CD1c-positive myeloid dendritic cell (primary cell): Measurements from ENCODE around the gene STK11.

Experiments used
- DNase-seq: peaks from one replicate; pipeline ENCODE4 v3.0.0-alpha.2; 2016; ENCODE audit errors: extremely low spot score

The STK11 gene

DNA sequence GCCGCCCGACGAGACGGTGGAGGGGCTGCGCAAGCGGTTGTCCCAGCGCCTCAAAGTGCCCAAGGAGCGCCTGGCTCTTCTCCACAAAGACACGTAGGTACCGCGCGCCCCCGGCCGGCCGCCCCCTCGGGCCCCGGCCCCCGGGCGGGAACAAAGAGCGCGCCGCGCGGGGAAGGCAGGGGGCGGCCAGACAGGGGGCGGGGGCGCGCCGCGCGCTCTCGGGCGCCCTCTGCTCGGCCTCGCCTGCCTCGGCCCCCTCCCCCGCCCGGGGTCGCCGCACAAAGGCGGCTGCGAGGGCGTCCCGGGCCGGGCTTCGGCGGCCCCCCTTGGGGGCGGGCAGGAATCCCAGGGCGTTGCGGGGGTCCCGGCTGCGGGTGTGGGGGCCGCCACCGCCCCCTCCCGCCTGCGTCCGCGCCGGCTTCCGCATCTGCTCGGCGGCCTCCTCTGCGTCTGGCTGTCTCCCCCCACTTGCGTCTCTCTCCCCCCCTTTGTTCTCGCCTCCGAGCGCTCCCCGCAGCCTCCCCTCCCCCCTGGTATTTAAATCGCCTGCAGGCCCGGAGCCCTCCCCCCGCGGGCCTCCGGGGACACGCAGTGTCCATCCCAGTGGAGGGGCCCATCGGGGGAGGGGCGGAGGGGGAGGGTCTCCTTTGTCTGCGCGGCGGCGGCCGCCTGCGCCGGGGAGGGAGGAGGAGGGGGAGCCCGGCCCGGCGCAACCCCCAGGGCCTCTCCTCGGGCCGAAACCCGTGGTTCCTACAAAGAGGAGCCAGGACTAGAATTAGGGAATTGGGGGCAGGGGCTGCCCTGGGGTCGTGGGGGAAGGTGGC is 45.1 kb downstream of the STK11 start:
- DNase-seq, result peak; percentile 53

DNA sequence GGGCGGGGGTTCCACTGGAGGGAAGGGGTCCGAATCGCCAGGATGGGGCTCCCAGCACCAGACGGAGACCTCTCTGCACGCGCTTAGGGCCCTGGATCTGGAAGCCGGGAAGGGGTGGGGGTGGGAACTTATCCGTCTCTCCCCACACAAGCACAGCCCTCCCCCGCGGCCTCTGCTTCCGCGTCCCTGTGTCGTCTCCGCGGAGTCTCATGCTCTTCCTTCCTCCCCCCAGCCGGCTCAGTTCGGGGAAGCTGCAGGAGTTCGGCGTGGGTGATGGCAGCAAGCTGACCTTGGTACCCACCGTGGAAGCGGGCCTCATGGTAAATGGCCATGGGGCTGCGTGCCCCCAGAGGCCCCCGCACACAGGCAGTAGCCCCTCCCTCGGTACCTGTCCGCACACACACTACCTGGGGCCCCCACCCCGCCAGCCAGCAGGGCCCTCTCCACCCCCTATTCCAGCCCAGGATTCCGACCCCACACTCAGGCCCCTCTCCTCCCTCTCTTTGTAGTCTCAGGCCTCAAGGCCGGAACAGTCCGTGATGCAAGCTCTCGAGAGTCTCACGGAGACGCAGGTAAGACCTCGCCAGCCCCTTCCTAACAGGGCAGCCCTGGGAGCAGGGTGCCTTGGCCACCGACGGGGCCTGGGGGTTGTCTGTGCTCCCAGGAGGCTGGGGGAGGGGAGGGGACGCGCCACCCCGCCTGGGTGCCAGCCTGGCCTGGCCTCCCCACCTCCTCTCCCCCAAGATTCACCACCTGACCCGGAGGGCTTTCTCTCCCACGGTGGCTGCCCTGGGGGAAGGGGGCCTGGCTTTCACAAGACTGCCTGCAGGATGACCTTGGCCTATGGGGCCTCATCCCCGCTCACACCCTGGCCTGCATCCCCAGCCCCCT is 46.0 kb downstream of the STK11 start:
- peak; percentile 93 for DNase-seq

DNA sequence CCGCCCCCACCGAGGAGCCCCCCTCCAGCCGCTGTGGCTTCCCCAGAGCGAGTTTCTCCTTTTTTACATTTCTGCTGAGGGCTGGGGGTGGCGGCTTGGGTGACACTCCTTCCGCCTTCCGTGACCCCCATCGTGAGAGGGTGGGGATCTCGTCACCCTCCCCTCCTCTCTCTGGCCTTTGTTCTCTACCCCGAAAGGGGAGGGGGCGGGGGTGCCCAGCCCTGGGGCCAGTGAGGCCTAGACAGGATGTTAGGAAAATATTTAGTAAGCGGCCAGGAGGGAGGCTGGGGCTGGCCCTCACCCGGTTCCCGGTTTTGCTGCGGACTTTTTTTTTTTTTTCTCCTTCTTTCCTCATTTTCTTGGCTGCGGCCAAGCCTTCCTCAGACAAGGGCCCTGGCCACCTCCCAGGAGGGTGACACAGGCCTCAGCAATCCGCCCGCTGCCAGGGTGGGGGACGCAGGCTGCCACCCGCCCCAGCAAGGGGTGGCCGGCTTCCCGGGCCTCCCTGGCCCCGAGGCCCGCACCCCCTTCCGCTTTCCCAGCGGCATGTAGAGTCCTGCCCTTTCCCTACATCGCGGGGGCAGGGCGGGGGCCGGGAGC is 46.7 kb downstream of the STK11 start:
- DNase-seq, result peak; percentile 88

DNA sequence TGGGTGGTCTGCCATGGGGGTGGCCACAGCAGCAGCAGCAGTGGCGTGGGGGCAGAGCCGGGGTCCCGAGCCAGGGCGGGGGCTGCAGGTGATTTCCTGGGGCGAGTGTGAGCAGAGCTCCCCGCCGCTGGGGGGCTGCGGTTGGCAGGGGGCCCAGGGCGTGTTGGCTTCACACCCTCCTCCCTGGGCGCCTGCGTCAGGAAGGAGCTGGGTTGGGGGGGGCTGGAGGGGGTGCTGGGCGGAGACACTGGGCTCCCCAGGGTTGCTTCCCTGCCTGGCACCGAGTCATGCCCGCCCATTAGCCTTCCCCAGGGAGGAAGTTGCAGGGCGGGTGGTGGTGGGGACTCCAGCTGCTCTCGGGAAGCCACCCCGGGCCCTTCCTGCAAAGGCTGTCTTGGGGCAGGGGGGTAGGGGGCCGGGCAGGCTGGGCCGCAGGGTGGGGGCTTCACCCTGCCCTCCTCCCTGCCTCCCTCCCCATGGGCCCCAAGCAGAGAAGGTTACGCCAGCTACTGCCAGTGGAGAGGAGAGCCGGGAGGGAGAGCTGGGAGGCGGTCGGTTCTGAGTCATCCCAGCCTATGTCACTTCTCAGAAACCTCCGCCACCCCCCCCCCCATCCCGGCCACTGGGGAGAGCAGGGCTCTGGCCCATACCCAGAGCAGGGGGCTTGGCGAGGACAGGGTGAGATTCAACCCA is 47.4 kb downstream of the STK11 start:
- DNase-seq, result peak; percentile 90

DNA sequence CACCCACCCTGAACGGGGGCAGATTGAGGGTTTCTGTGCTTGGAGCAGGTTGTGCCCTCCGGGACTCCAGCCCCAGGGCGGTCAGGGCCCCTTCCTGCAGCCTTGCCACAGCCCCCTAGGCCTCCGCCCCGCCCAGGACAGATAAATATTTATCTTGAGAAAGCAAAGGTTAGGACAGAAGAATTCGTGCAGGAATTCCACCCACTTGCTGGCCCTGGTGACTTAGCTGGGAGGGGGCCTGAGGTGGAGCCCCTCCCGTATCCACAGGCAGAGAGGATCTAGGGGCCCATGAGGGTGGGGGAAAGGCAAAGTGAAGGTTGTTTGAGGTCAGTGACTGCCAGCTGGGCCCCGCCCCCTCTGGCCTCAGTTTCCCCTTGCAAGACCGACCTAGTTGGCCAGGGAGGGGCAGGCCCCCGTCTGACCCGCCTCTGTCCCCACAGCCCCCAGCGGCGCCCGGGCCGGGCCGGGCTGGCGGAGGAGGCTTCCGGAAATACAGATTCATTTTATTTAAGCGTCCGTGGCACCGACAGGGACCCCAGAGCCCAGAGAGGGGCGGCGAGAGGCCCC is 48.0 kb downstream of the STK11 start:
- no peak for DNase-seq

DNA sequence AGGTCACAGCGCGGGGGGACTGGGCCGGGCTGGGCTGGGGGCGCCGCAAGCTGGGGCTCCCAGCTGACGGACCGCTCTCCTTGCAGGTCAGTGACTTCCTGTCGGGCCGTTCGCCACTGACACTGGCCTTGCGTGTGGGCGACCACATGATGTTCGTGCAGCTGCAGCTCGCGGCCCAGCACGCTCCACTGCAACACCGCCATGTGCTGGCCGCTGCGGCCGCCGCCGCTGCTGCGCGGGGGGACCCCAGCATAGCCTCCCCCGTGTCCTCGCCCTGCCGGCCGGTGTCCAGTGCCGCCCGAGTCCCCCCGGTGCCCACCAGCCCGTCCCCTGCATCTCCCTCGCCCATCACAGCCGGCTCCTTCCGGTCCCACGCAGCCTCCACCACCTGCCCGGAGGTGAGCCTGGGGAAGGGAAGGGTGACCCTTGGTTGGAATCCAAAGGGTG is 48.5 kb downstream of the STK11 start:
- peak; percentile 51 for DNase-seq

DNA sequence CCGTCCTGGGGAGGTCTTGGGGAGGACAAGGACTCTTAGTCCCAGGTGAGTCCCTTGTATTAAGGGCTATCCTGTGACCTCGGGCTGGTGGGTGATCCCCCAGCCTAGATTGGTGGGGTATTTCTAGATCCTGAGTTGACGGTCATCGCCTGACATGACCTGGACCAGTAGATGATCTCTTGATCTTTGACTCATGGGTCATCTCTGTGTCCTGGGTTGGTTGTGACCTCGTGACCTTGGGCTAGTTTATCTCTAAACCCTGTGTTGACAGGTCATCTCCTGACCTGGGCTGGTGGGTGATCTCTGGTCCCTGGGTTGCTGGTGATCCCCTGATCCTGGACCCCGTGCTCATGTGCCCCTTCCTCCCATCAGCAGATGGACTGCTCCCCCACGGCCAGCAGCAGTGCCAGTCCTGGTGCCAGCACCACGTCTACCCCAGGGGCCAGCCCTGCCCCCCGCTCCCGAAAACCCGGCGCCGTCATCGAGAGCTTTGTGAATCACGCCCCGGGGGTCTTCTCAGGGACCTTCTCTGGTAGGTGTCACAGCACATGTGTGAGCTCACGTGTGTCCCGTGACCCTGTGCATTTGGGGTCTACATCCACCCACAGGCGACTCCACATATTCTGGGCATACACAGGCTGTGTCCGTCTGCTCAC is 49.1 kb downstream of the STK11 start:
- no peak for DNase-seq

DNA sequence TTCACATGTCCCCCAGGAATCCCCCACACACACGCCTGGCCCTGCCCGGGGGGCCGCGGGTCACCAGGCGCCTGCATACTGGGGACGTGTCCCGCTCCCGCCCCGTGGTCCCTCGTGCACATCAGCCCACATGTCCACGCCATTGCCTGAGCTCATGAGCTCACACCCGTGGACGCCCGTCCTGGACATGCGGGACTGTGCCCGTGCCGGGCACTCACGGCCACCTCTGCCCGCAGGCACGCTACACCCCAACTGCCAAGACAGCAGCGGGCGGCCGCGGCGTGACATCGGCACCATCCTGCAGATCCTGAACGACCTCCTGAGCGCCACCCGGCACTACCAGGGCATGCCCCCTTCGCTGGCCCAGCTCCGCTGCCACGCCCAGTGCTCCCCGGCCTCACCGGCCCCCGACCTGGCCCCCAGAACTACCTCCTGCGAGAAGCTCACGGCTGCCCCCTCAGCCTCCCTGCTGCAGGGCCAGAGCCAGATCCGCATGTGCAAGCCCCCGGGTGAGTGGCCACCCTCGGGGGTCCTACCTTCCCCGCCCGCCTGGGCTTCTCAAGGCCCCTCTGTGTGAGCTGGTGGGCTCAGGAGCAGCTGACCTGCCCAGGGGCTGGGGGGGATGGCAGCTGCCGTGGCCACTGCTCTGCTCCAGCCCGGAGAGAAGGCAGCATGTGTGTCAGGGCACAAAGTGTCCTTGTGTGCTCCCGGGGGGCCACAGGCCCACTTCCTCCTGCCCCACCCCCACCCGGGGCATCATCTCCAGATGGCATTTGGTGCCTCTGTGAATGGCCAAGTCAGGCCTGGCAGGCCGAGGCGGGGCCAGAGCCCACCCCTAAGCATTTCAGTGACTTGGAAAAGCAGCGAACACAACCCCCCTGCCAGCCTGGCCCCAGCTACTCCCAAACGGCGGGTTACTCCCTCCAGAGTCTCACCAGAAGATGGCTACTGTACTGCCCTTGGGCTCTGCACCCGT is 49.9 kb downstream of the STK11 start:
- DNase-seq, result no peak

DNA sequence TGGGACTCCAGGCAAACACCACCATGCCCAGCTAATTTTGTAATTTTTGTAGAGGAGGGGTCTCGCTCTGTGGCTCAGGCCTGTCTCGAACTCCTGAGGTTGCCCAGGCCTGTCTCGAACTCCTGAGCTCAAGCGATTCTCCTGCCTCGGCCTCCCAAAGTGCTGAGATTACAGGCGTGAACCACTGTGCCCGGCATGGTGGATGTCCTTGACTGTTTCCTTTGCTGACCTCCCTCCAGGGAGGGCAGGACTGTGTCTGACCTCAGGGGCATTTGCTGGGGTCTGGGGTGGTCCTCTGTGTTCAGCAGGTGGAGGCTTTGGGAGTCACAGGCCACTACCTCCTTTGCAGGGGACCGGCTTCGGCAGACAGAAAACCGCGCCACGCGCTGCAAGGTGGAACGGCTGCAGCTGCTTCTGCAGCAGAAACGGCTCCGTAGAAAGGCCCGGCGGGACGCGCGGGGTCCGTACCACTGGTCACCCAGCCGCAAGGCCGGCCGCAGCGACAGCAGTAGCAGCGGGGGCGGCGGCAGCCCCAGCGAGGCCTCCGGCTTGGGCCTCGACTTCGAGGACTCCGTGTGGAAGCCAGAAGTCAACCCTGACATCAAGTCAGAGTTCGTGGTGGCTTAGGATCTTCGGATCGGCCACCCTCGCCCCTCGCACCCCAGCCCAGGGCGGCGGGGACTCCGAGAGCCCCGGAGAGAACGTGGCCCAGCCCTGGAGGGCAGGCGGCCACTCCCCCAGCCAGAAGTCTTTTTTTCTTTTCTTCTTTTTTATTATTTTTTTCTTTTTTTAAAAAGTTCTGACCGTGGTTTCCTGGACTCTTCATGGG is 51.3 kb downstream of the STK11 start:
- DNase-seq, result no peak

DNA sequence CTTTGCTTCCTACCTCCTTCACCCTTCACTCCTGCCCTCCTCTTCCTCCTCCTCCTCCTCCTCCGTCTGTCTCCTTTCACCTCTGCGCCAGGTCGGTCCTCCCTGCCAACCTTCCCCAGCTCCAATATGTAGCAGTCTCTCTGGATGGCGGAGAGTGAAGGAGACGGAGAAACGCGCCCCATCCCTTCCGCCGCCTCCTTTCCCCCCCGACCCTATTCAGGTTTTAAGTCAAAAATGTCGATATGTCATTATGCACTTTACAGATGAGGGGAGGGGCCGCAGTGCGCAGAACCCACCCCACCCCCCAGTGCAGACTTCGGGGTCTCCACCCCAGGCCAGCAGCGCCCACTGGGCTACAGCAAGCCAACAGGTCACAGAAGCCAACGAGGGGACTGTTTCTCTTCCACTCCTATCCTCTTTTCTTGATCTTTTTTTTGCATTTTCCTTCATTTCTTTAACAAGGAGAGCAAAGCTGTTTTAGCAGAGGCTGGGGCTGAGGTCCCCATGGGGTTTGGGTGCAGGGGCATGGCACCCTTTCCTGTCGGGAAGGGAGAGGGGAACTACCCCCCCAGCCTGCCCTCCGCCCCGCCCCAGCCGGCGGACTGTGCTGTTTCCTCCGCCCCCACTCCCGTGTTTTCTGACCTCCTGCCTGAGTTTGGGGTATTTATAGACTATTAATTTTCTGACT is 52.0 kb downstream of the STK11 start:
- DNase-seq, result peak; percentile 47

DNA sequence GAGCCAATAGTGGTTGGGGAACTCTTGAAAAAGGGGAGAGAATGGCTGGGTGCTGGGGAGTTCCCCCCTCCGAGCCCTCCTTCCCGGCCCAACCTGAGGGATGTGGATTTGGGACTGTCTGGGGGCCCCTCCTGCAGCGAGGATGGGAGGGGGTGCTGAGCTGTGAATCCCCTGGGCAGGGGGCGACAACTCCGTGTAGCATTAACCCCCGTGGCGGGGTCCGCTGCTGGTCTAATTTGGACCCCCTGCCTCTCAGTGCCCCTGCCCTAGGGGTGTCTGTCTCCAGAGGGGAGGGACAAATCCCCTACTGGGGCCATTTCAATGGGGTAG is 52.5 kb downstream of the STK11 start:
- no peak for DNase-seq

DNA sequence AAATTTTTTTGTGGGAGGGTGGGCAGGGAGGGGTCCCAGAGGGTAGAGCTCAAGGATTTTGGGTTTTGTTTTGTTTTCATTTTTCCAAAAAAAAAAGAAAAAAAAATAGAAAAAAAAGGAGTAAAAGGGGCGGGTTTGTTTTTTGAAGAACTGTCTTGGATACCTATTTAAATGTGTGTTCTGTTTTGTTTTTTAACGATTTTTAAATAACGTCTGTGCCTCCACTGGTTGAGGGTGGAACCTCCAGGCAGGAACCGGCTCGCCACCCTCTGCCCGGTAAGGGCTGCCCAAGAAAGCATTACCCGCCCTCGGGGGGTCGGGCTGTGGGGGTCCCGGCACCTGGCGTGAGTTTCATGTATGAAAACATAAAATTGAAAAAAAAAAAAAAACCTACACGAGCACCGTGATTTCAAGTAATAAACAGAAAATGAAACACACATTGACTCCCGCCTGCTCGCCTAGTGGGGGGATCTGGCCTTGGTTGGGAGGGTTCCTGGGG is 53.2 kb downstream of the STK11 start:
- no peak for DNase-seq

DNA sequence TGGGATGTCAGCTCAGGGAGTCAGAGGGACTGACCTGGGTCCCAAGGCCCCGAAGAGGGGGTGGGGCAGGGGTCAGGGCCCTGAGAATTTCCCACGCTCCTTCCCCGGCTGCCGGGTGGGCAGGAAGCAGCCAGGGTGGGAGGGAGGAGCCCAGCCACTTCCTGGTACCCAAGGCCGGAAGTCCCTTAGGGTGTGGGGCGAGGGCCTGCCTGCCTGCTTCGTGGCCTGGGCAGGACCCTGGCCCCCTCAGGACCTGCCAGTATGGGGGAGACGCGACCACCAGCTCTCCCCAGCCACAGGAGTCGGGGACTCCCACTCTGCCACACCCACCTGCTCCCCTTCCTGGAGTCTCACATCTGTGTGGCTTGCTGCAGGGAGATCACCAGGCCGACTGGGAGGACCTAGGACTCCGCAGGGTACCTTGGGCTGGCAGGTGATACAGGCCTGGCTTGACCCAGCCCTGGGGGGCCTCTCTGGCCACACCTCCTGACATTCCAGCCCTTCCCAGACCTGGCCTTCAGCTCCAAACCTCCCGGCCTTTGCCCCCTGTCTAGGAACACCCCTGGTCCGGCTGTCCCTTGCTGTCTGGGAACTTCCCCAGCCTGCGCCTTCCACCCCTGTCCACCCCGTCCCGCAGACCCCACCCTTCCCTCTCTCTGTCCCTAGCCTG is 53.8 kb downstream of the STK11 start:
- peak; percentile 69 for DNase-seq

DNA sequence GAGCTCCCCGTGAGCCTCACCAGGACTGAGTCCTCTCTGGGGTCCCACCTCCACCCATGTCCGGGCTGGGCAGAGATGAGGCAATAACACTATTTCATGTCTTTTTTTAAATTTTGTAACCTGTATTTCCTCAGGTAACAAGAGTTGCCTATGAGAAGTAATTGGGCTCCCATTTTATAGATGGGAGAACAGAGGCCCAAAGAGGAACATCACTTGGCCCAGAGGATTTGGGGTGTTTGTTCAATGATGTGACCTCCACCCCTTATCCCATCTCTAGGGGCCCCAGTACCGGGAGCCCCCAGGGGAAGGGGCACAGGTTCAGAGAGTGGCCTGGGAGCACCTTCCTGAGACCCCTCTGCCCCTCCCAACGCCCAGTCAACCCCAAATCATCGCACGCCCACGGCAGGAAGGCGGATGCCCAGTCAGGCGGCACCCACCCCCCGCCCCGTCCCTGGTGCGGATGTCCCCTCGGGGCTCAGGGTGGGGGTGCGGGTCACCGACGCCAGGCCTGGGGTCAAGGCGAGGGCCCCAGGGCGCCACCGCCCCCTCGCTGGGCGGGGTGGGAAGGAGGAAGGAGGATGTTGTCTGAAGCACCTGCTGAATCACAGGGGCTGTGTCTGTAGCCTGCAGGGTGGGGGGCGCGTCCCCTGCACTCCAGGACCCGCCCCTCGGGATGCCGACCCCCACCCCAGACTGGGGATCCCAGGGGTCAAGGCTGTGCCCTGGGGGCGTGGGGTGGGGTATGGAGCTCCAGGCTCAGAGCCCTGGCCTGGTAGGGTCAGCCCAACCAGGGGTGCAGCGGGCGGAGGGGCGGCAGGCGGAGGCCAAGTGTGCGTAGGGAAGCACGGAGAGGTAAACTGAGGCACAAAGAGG is 54.5 kb downstream of the STK11 start:
- peak; percentile 86 for DNase-seq

DNA sequence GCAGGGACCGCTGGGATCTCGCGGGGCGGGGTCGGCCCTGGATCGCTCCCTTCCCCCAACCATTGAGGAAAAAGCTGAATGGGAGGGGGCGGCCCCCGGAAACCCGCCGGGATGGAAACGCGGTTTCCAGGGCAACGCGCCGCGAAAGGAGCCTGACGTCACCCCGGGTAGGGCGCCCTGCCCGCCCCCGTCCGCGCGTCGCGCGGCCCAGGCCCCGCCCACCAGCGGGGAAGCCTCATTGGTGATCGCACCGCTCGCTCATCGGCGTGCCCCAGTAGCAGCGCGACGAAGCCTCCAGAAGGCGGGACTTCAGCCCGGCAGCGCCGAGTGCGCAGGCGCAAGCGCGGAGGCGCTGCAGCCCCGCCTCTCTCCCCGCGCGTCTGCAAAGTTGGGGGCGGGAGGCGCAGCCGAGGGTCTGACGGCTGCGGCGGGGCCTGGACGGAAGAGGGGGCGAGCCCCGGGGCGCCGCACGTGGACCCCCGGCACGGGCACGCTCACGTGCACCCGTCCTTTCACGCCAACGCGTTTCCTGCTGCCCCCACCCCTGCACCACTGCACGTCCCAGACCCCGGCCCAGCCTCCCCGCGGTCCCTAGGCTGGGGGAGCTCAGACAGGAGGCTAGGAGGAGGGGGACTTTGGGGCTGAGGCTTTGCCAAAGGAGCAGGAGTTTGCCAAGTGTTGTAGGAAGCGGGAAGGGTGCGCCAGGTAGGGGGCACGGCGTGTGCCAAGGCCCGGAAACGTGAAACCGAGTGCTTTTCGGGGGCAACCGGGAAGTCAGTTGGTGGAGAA is 55.4 kb downstream of the STK11 start:
- peak; percentile 99 for DNase-seq

DNA sequence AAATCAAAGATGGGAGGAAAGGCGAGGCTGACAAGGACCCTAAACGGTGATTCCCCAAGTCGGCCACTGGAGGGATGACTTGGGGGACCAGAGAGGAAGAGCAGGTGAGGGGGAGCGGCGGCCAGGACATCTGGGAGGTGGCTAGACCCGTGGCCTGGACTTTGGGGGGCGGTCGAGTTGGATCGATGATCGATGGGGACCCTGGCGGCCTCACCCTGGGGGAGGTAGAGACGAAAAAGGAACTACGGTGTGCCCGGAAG is 55.9 kb downstream of the STK11 start:
- DNase-seq, result no peak
